NCI-H2227 (cell line): ENCODE measurements around the gene SLC9A9.

Experiments used
- DNase-seq: peaks from one replicate; lab custom pipeline; 2025; ENCODE audit not compliant: unreplicated experiment; lab: John Stamatoyannopoulos, UW

SLC9A9 gene

GRCh38 chr3:143269741-143270140, 578.5 kb downstream of the SLC9A9 start:
- no peak for DNase-seq

- DNase-seq: no peak
These were observed 580.3 kb downstream of the SLC9A9 start for GRCh38 chr3:143267989-143268388.

- no peak for DNase-seq
These were observed 581.3 kb downstream of the SLC9A9 start for GRCh38 chr3:143266927-143267326.

DNA sequence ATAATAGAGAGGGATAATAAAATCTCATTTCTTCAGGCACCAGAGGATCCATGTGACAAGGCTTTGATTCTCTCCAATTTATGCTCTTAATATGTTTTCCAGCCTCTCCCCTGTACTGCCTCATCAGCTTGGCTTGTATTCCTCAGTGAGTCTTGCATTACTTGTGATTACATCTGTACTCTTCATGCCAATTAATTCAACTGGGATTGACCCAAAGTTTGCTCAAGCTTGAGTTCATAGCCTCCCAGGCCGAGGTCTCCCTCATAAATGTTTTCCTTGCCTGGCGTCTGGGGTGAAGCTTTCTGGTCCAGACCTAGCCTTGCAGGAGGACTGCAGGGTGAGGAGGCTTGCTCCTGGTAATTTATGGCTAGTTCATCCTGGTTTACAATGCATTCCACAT, 581.8 kb downstream of the SLC9A9 start:
- DNase-seq: no peak

DNA sequence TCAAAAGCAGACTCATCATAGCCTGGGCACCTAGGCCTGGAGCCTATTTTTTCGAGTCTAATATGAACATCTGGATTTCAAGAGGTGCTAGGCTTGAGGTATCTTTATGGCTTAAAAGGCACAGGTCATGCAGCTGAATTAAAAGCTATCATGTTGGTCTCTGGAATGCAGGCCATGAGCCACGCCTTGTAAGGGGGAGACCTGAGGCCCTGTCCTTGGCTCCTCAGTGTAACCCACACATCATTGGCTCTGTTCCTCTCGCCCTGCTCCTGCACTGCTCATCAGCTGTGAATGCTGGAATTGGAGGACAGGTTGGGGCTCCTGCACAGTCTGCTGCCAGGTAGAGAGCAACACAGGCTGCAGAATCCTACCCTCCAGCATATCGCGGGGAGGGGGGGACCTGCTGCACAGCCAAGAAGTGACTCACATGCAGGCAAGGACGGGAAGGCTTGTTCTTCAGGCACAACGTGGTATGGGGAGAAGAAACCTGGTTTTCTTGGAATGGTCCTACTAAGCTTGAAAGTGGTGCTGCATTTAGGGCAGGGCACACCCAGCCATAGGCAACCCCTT, 582.7 kb downstream of the SLC9A9 start:
- DNase-seq: no peak

DNA sequence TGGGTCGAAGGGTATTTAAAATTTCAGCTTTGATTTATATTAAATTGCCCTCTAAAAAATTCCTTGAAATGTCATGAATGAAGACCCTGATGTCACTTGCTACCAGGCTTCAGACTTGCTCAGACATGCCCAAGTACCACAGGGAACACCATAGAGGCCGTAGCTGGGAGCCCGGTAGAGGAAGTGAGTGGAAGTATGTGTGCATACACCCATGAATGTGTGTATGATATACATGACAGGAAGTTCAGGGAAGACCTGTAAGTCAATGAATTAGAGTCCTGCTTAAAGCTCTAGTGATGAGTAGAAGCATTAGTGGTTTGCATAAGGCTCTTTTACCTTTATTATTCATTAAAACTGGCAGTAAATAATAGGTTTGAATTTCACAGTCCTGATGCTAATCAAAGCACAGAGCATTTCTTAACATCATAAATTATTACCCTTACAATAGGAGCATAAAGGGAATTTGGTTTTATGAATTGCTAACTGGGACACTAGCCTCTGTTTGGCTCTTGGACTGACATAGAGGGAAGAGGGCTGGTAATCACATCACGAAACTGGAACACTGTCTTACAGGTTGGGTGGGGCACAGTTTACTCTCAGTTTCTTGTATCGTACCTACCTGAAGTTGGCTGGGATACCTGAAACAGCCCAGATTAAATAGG, 584.3 kb downstream of the SLC9A9 start:
- DNase-seq: no peak

GRCh38 chr3:143261848-143262247, 586.4 kb downstream of the SLC9A9 start:
- no peak for DNase-seq

- DNase-seq: no peak
These were observed 589.6 kb downstream of the SLC9A9 start for GRCh38 chr3:143258692-143259091.

GRCh38 chr3:143256416-143256815, 591.9 kb downstream of the SLC9A9 start:
- no peak for DNase-seq

GRCh38 chr3:143255739-143256138, 592.5 kb downstream of the SLC9A9 start:
- no peak for DNase-seq

DNA sequence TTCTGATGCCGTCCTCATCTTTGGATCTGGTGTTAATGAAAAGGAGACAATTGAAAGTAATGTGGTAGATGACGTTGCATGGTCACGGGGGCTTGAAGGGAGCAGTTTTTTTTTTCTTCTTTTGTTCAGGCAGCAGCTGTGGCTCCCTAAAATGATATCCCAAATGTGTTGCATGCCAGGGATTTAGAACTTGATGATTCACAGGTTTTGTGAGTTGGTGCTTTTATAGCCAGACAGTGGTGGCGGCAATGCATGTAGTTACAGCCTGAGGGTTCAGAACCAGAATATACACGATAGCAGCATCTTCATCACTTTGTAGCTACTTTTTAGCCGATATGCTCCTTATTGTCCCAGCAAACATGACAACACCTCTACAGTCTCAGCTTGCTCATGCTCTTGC, 595.3 kb downstream of the SLC9A9 start:
- DNase-seq: no peak

DNA sequence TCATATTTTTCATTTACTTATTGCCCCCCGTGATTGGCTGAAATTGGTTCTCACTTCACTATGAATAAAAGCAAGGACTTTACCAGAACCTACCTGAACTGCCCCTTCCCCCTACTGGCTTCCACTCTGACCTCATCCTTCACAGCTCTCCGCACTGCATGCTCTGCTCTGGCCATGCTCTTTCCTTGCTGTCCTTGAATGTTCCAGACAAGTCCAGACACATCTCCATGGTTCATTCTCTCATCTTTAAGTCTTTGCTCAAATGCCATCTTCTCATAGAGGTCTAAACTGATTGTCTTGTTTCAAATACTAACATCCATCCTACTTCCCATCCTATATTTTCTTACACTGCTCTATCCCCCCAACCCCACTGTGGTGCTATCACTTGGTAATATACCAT, 599.3 kb downstream of the SLC9A9 start:
- no peak for DNase-seq

GRCh38 chr3:143247073-143247472, 601.2 kb downstream of the SLC9A9 start:
- peak; percentile 91 for DNase-seq

DNA sequence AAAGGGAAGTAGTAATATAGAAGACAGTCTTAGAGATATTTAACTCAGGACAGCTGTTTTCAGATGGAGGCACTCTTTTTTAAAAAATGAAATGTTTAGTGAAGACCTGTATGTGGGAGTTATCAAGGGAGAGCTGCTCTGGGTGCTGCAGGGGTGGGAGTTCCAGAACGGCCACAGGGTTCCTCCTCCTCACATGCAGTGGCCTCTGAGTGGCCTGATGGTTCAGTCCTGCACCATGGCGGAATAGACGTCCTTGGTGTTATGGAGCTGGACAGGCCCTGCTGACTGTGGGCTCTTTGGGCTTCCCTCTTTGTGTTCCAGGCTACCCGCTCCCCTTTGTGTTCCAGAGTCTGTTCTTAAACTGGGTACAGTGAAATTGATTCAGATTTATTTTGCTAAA, 602.6 kb downstream of the SLC9A9 start:
- no peak for DNase-seq

- DNase-seq: no peak
These were observed 603.7 kb downstream of the SLC9A9 start for GRCh38 chr3:143244516-143245063.

- no peak for DNase-seq
These were observed 604.6 kb downstream of the SLC9A9 start for GRCh38 chr3:143243686-143244085.

- no peak for DNase-seq
These were observed 605.6 kb downstream of the SLC9A9 start for GRCh38 chr3:143242691-143243090.

DNA sequence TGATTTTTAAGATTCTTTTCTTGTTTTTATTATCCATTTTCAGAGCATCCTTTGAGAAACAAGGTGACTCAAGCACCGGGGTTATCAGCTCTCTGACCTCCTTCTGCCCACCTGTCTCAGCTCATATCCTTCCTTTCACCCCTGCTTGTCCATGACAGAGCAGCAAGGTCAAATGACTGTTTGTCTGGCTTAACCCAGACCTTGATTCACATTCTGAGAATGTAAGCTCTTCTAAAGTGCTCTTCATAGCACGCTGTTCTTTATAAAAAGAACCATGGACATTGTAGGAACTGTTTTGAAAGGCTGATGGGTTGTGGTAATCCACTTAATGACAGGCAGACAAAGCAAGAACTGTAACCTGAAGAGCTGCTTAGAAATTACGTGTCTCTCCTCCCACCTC, 606.2 kb downstream of the SLC9A9 start:
- DNase-seq: no peak

DNA sequence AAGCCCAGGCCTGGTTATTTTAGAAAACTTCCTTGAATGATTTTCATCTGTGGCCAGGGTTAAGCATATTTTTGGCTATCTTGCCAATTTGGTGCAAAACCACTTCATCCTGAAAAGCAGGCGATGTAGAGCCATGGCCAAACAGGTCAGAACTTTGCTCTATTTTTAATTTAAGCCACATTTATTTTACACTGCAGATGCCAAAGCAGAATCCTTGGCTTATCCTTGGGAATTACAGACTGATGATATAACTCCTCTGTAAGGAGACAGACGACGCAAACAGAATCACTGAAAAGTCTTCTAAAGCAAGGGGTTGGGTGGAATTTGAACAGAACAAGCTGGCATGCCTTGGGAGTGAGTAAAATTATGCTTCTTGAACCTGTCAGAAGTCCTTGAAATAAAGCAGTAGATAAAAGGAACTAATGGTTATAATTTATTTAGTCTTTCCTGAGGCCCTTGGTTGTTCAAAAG, 606.8 kb downstream of the SLC9A9 start:
- DNase-seq: no peak

DNA sequence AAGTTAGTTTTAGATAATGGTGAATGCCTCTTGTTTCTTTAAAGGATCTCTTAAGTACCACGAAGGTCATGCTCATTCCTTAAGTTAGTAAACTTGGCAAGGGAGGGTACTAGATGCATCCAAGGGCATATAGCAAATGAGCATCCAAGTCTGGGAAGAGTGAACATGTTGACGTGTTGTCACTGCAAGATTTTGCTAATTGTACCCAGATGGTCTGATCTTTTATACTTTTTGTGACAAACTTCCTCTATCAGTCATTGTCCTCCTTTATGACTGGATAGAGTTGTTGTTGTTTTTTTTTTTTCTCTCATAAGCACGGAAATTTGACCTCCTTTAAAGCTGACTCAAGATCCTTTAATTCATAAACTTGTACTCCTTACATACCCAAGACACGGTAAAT, 607.4 kb downstream of the SLC9A9 start:
- DNase-seq: no peak

- DNase-seq: no peak
These were observed 609.2 kb downstream of the SLC9A9 start for GRCh38 chr3:143239031-143239430.

- DNase-seq: no peak
These were observed 611.1 kb downstream of the SLC9A9 start for GRCh38 chr3:143237077-143237627.
